22Rv1 (cell line): Measurements from ENCODE around the gene WDR62.

Source experiments
- CTCF ChIP-seq: fragments of 450-650 bp; IDR thresholded peaks from 2 replicates; pipeline ENCODE4 v1.5.1; 2017; ENCODE audit warnings: mild to moderate bottlenecking
- ZFX ChIP-seq: fragments of 450-650 bp; IDR thresholded peaks from 2 replicates; pipeline ENCODE4 v1.6.1; 2017; ENCODE audit warnings: antibody characterized with exemption, borderline replicate concordance

- TF ChIP-seq CTCF (no peak), ZFX (no peak)
Measured at GRCh38 chr19:36026091-36026876, 28.4 kb upstream of the WDR62 start.
